HG02884 (cell line): Measurements from ENCODE around the gene LSG1.
"Not testable (repeated sequence)": the region's sequence is repeated elsewhere in the genome, so short reads cannot be mapped to it uniquely, and the experiment has no call there.

ENCODE experiments used
- ATAC-seq: cut with Tn5 transposase; IDR thresholded peaks from one replicate; pipeline ENCODE4 v1.9.1; 2021; ENCODE audit warnings: mild to moderate bottlenecking, moderate library complexity; ENCODE audit not compliant: unreplicated experiment

LSG1 gene

DNA sequence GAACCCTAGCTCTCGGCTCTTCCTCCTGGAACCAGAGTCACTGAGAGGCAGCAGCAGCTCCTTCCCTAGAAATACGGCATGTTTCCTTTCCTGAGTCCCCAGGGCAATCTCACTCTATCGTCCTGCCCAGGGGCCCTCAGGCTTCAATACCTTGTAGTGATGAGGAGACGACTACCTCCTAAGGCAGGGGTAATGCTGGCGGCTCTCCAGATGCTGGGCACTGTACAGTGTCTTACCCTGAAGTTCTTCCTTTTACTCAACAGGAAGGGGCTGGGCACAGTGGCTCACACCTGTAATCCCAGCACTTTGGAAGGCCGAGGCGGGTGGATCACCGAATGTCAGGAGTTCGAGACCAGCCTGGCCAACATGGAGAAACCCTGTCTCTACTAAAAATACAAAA, 52.2 kb downstream of the LSG1 start:
- ATAC-seq, result no peak

GRCh38 chr3:194618858-194619608, 53.0 kb downstream of the LSG1 start:
- no peak for ATAC-seq

DNA sequence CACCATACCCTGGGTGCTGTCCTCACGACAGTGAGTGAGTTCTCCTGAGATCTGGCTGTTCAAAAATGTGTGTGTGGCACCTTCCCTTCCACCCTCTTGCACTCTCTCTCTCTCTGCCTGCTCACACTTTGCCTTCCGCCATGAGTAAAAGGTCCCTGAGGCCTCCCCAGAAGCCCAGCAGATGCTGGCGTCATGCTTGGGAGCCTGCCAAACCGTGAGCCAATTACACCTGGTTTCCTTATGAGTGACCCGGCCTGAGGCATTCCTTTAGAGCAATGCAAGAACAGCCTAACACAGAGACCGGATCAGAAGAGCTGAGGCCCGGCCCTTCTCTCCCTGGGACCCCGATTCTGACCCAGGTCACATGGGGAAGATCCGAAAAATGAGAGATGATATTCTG, 54.2 kb downstream of the LSG1 start:
- ATAC-seq, result no peak

DNA sequence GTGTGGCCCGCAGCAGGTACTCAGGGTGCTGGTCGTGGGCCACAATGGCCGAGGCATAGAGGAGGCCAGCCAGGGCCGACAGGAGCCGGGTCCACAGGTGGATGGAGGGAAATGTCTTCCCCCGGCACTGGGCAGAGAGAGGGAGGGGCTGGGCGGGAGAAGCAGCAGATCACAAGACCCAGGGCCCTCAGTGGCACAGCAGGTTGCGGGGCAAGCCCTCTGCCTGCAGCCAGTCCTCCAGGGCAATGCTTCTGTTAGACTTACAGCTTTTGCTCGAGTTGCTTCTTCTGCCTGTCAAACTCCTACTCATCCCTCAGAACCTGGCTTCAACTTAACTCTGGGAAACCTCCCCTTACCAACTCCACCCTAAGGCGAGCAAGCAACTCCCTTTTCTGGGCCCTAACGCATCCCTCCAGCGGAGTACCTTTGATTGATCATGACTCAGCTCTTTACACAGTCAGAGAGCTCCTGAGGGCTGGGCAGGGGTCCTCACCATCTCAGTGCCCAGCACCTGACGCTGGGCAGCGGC, 54.8 kb downstream of the LSG1 start:
- no peak for ATAC-seq

- ATAC-seq, result no peak
Measured at GRCh38 chr3:194615226-194615625, 56.8 kb downstream of the LSG1 start.

DNA sequence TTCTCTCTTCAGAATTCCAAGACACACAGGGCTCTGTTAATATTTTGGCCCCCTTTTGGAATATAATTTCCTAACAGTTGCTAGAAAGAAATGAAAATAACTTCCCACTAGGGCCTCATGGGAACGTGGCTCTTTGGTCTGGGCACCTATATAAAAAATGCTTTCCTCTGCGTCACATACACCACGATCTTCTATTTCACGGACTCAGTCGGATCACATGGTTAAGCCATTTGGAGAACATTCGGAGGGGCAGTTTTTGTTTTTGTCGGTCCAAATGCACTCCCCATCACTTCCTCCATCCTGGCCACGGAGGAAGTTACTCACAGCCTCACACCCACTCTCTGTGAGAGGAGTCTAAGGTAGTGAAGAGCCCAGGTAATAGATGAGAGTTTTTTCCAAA, 59.8 kb downstream of the LSG1 start:
- no peak for ATAC-seq

DNA sequence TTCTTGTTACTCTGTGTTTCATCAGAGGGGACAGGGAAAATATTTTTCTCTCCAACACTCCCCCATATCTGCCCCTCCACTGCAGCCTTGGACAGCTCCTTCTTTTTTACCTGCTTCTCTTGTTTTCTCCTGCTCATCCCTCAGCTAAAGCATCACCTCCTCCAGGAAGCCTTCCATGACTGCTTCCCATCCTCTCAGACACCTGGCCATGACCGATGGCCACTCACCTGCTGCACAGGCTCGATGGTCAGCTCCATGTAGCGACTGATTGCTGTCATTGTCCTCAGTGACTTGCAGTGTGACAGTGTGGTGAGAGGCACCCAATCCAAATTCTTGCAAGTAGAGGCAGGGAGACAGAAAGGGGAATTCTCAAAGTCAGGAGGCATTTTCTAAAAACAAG, 61.3 kb downstream of the LSG1 start:
- no peak for ATAC-seq

DNA sequence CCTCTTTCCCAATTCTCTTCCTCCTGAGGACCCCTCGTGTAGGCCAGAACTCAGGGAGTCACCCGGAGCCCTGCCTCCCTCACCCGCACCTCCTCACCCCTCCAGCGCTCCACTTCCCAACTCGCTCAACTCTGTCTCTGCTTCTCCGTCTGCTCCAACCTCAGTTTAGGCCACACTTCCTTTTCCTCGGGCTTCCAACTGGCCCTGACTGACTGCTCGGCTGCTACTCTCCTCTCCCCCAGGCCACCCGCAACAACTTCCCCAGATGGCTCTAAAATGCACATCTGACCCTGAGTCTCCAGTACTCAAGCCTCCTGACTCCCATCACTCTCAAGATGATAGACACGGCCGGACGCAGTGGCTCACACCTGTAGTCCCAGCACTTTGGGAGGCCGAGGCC, 62.4 kb downstream of the LSG1 start:
- no peak for ATAC-seq

GRCh38 chr3:194608981-194609380, 63.0 kb downstream of the LSG1 start:
- no peak for ATAC-seq

DNA sequence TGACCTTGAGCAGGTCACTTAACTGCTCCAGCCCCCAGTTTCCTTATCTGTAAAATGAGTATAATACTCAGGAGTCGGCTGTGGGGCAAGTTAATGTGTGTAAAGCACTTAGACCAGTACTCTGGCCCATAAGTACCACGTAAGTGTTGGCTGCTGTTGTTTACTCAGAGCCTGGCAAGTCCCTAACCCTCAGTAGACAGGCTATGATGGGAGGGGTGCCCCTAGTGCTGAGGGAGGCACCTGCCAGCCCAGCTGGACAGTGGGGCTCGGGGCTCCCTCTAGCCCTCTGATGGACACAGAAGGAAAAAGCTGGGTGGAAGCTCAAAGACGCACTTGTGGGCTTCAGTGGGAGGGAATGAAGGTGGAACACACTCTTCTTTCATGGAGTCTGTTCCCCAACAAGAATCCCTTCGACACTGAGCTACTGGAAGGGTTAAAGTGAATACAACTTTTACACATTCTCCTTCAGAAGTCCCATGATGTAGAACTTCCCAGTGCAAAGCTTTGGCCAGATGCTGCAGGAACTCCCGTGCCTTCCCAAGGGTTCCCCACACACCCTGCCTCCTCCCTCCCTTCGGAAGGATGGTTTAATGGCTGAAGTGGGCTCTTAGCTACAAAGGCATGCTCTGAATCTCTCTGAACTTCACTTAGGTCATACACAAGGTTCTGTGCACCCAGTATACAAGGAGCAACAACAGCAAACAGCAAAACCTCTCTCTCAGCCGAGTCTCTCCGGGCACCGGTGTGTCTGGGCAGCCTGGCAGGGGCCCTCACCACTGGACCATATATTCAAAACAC, 64.2 kb downstream of the LSG1 start:
- ATAC-seq, result no peak

DNA sequence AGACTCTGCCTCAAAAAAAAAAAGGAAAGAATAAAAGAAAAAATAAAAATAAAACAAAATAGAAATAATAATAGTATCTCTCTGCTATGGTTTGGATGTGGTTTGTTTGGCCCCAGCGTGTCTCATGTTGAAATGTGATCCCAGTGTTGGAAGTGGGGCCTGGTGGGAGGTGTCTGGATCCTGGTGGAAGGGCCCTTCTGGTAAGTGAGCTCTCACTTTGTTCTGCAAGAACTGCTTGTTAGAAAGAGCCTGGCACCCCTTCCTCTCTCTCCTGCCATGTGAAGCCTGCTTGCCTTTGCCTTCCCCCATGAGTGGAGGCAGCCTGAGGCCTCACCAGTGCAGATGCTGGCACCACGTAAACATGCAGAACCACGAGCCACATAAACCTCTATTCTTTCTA, 65.0 kb downstream of the LSG1 start:
- ATAC-seq, result no peak

- ATAC-seq, result no peak
Measured at GRCh38 chr3:194606163-194606562, 65.8 kb downstream of the LSG1 start.

GRCh38 chr3:194605314-194605713, 66.7 kb downstream of the LSG1 start:
- not testable (repeated sequence) for ATAC-seq

DNA sequence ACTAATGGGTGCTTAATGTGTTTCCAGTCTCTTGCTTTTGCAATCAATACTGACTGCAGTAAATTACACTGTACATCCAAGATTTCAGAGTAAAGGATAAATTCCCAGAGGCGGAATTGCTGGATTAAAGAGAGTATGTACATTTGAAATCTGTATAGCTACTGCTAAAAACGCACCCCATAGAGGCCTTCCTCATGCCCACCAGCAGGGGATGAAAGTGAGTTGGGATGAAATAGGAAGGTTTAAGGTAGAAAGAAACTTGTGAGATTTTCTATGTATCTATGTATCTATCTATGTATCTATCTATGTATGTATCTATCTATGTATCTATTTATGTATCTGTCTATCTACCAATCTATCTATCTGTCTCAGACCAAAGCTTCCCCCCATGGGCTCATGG, 67.2 kb downstream of the LSG1 start:
- ATAC-seq, result no peak

- no peak for ATAC-seq
Measured at GRCh38 chr3:194604126-194604525, 67.9 kb downstream of the LSG1 start.

GRCh38 chr3:194602669-194603171, 69.3 kb downstream of the LSG1 start:
- no peak for ATAC-seq

- no peak for ATAC-seq
Measured at GRCh38 chr3:194598771-194599557, 73.0 kb downstream of the LSG1 start.

DNA sequence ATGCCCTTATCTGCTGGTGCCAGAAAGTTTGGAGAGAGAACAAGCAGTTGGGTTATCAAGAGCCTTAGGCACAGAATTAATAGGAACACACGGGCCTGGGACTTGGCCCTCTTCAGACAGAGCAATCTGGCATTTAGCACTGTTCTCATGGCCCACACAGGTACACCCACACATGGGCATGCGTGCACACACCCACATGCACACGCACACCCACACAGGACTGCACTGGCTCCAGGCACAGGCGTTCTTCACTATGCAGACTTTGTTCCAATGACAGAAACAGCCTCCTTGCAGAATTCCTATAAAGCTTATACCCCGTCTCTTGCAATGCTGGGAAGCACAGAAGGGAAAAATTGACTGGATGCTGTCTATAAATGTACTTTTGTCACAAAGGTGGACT, 75.1 kb downstream of the LSG1 start:
- no peak for ATAC-seq

DNA sequence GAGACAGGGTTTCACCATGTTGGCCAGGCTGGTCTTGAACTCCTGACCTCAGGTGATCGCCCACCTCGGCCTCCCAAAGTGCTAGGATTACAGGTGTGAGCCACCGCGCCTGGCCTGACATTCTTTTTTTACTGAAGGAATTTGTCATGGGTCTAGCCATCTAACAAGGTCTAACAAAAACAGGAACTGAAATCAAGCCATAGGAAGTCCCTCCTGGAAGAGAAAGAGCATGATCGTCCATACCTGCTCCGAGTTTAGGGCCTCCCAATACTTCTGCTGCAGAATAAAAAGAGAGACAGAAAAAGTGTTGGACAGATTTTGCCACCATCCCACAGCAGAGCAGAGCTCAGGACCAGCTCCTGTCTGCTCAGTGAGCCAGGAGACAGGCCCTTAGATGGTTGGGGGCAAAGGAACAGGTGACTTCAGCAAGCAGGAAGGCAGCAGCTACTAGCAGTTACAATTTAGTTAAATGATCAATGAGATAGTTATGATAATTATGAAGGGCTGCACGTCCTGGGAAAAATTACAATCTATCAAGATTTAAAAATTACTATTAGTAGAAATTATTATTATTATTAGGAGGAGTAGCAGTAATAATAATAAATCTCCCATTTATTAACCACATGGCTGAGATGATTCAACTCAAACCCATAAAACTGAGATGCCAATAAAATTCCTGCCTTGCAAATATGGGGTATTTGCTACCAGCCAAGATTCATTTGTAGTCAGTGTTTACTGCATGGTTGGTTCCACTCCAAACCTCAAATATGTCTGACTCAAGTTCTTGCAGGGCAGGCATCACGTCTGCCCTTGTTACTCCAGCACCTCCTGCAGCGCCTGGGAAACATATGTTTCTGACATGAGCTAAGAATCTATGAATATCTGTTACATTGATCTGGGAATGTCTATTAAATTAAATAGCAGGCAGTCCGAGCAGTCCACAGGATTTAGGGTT, 78.9 kb downstream of the LSG1 start:
- no peak for ATAC-seq
